Activated T-helper 2 cell treated with anti-CD3 and anti-CD28 coated beads, Interferon-gamma antibody, Interleukin-2, Interleukin-4, amounts not matched to agents 10 μg/mL and 5 μg/mL and 100 μg/mL, durations not matched to agents 14 hours and 24 hours and 36 hours (primary cell): Measurements from ENCODE around the gene GNB1. TPM values are rescaled to one million over a fixed set of nuclear protein-coding genes. Genes with fewer than 3 reads are reported as not detected.
"Not testable (repeated sequence)": the region's sequence is repeated elsewhere in the genome, so short reads cannot be mapped to it uniquely, and the experiment has no call there.

ENCODE experiments used
- DNase-seq: peaks from one replicate; pipeline ENCODE4 v3.0.0; 2021; ENCODE audit warnings: low spot score
- H3K27ac Mint-ChIP-seq: one replicate; pipeline ENCODE4 v1.8.0; 2021; ENCODE audit warnings: mixed read lengths
- H3K27me3 Mint-ChIP-seq: one replicate; pipeline ENCODE4 v1.8.0; 2021; ENCODE audit warnings: low read depth, mixed read lengths
- H3K36me3 Mint-ChIP-seq: one replicate; pipeline ENCODE4 v1.8.0; 2021; ENCODE audit warnings: low read depth, mixed read lengths
- H3K4me1 Mint-ChIP-seq: one replicate; pipeline ENCODE4 v1.8.0; 2021; ENCODE audit warnings: low read depth, mixed read lengths
- H3K4me3 Mint-ChIP-seq: one replicate; pipeline ENCODE4 v1.8.0; 2021; ENCODE audit warnings: low read depth, mild to moderate bottlenecking, moderate library complexity, mixed read lengths
- H3K9me3 Mint-ChIP-seq: one replicate; pipeline ENCODE4 v1.8.0; 2021; ENCODE audit warnings: mixed read lengths
- intact Hi-C: fragments of 100-400 bp; cut with micrococcal nuclease; formaldehyde crosslinking; loops from one replicate; pipeline ENCODE4 v1.15.1; 2023
- total RNA-seq: library from RNA; stranded (reverse); gene quantifications from 2 replicates; pipeline ENCODE4 v1.2.3, GENCODE V29; 2022

Gene GNB1
- total RNA-seq: 452 and 471 TPM in 2 replicates

- Mint-ChIP-seq H3K4me3 (peak within 1 kb of the TSS; percentile 78), H3K27ac (peak within 1 kb of the TSS; percentile 84), H3K9me3 (no peaks in the 10 kb centered on the region), H3K27me3 (no peaks in the 10 kb centered on the region), H3K36me3 (peaks cover 23% of the 10 kb centered on the region), H3K4me1 (peaks cover 37% of the 10 kb centered on the region)
- DNase-seq: peak; percentile 87
- intact Hi-C loops: loop anchor here (5.0 kb wide), 1 partner anchor 108 kb away; no protein-coding TSS in a partner anchor
Measured at GRCh38 chr1:1890506-1891348, at the start of gene GNB1. Gene GNB1 (minus strand): TSS chr1:1891087. CDS start chr1:1825453, 65,634 bp downstream.

- no peak for DNase-seq
- intact Hi-C loops: loop anchor here (5.0 kb wide), 1 partner anchor 107 kb away; no protein-coding TSS in a partner anchor
- H3K4me3 Mint-ChIP-seq: no peak overlapping the region
- peaks cover 2% of the 10 kb centered on the region for H3K4me1 Mint-ChIP-seq
- no peak overlapping the region for H3K27ac Mint-ChIP-seq
- no peaks in the 10 kb centered on the region for H3K36me3 Mint-ChIP-seq
- peaks cover 7% of the 10 kb centered on the region for H3K9me3 Mint-ChIP-seq
- no peaks in the 10 kb centered on the region for H3K27me3 Mint-ChIP-seq
Measured at GRCh38 chr1:1940123-1940425, 49.2 kb upstream of the GNB1 start.

- Mint-ChIP-seq H3K27ac (no peak overlapping the region), H3K27me3 (no peaks in the 10 kb centered on the region), H3K9me3 (peaks cover 13% of the 10 kb centered on the region), H3K36me3 (no peaks in the 10 kb centered on the region), H3K4me3 (no peak overlapping the region), H3K4me1 (peaks cover 2% of the 10 kb centered on the region)
- no peak for DNase-seq
- intact Hi-C loops: loop anchor here (5.0 kb wide), 1 partner anchor 108 kb away; no protein-coding TSS in a partner anchor
Measured at GRCh38 chr1:1939296-1940122, 48.6 kb upstream of the GNB1 start.

- Mint-ChIP-seq H3K4me3 (no peak overlapping the region), H3K27me3 (no peaks in the 10 kb centered on the region), H3K9me3 (peaks cover 20% of the 10 kb centered on the region), H3K27ac (no peak overlapping the region), H3K36me3 (no peaks in the 10 kb centered on the region), H3K4me1 (peaks cover under 1% of the 10 kb centered on the region)
- intact Hi-C loops: no loop called here
- DNase-seq: no peak
Measured at GRCh38 chr1:1938613-1939295, 47.9 kb upstream of the GNB1 start.

GRCh38 chr1:1938276-1938573 lies 47.3 kb upstream of the GNB1 start:
- Mint-ChIP-seq H3K27ac (no peak overlapping the region), H3K4me1 (no peaks in the 10 kb centered on the region), H3K36me3 (no peaks in the 10 kb centered on the region), H3K27me3 (no peaks in the 10 kb centered on the region), H3K9me3 (peaks cover 25% of the 10 kb centered on the region), H3K4me3 (no peak overlapping the region)
- intact Hi-C loops: no loop called here
- no peak for DNase-seq

GRCh38 chr1:1937549-1938275 lies 46.8 kb upstream of the GNB1 start:
- H3K4me3 Mint-ChIP-seq: no peak overlapping the region
- no peak for DNase-seq
- intact Hi-C loops: no loop called here
- no peaks in the 10 kb centered on the region for H3K36me3 Mint-ChIP-seq
- H3K4me1 Mint-ChIP-seq: no peaks in the 10 kb centered on the region
- H3K27ac Mint-ChIP-seq: no peak overlapping the region
- peaks cover 25% of the 10 kb centered on the region for H3K9me3 Mint-ChIP-seq
- H3K27me3 Mint-ChIP-seq: no peaks in the 10 kb centered on the region

GRCh38 chr1:1937061-1937460 lies 46.2 kb upstream of the GNB1 start:
- no peaks in the 10 kb centered on the region for H3K27me3 Mint-ChIP-seq
- no peaks in the 10 kb centered on the region for H3K36me3 Mint-ChIP-seq
- no peak overlapping the region for H3K4me3 Mint-ChIP-seq
- H3K27ac Mint-ChIP-seq: no peak overlapping the region
- intact Hi-C loops: no loop called here
- no peaks in the 10 kb centered on the region for H3K4me1 Mint-ChIP-seq
- peaks cover 25% of the 10 kb centered on the region for H3K9me3 Mint-ChIP-seq
- DNase-seq: no peak

GRCh38 chr1:1934848-1935247 lies 44.0 kb upstream of the GNB1 start:
- not testable (repeated sequence) for H3K27ac Mint-ChIP-seq, H3K4me3 Mint-ChIP-seq

GRCh38 chr1:1929639-1930545 lies 39.0 kb upstream of the GNB1 start:
- peaks cover 16% of the 10 kb centered on the region for H3K9me3 Mint-ChIP-seq
- H3K36me3 Mint-ChIP-seq: no peaks in the 10 kb centered on the region
- intact Hi-C loops: no loop called here
- no peaks in the 10 kb centered on the region for H3K27me3 Mint-ChIP-seq
- H3K4me1 Mint-ChIP-seq: no peaks in the 10 kb centered on the region
- no peak for DNase-seq
- H3K4me3 Mint-ChIP-seq: no peak overlapping the region
- no peak overlapping the region for H3K27ac Mint-ChIP-seq

More at GRCh38 chr1:1934848-1935247, 44.0 kb upstream of the GNB1 start:
- DNase-seq, intact Hi-C loops, H3K27me3 Mint-ChIP-seq, H3K36me3 Mint-ChIP-seq, H3K4me1 Mint-ChIP-seq: not testable (repeated sequence)
- peaks cover 25% of the 10 kb centered on the region for H3K9me3 Mint-ChIP-seq

GRCh38 chr1:1929102-1929638 lies 38.3 kb upstream of the GNB1 start:
- Mint-ChIP-seq H3K36me3 (no peaks in the 10 kb centered on the region), H3K4me1 (no peaks in the 10 kb centered on the region), H3K4me3 (no peak overlapping the region), H3K27ac (no peak overlapping the region), H3K9me3 (peaks cover 9% of the 10 kb centered on the region), H3K27me3 (no peaks in the 10 kb centered on the region)
- DNase-seq: no peak
- intact Hi-C loops: no loop called here

GRCh38 chr1:1928231-1929101 lies 37.6 kb upstream of the GNB1 start:
- Mint-ChIP-seq H3K4me3 (no peak overlapping the region), H3K4me1 (no peaks in the 10 kb centered on the region), H3K27ac (no peak overlapping the region), H3K9me3 (peaks cover 2% of the 10 kb centered on the region), H3K36me3 (no peaks in the 10 kb centered on the region), H3K27me3 (no peaks in the 10 kb centered on the region)
- intact Hi-C loops: no loop called here
- DNase-seq: no peak
